Esophagus muscularis mucosa (tissue), 3 donors: ENCODE results near the gene FOXI2.

Experiments used
- CTCF ChIP-seq, 3 experiments: fragments of 200-600 bp in 2 of 3; fragments of 450-650 bp in 1 of 3; sonication (generic) in 2 of 3; IDR thresholded peaks; one replicate each; pipeline ENCODE4 v1.5.1; 2017 to 2019; ENCODE audit warnings: antibody characterized with exemption in 3 of 3, mild to moderate bottlenecking in 2 of 3, moderate library complexity in 1 of 3
- EP300 ChIP-seq: sonication (generic); formaldehyde crosslinking; IDR thresholded peaks from one replicate; pipeline ENCODE4 v1.6.1; 2017; ENCODE audit warnings: antibody characterized with exemption

DNA sequence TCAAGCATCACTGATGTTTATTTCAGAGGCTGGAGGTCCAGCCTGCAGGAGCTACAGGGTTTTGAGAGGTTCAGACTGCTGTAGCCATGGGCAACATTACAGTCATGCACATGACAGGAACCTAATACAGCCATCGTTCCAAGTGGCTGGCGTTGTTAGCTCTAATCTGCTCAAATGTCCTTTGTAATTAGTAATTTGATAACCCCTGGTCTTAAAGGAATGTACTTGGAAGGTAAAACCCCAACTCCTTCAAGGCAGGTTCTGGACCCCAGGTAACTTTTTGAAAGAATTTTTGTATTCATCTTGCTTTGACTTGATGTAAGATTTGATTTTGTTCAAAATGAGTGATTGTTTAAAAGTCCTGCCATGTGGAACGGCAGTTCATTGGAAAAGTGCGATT is 34.7 kb upstream of the FOXI2 start:
- TF ChIP-seq EP300 (no peak), CTCF (IDR thresholded peaks at IDR 0.05) (no peak)
